C4-2B (cell line): ENCODE data around the gene GPATCH1.

Experiments
- H3K27ac ChIP-seq: fragments of 450-650 bp; 2 replicates; pipeline ENCODE4 v1.5.1; 2017
- ZFX ChIP-seq: fragments of 450-650 bp; IDR thresholded peaks from 2 replicates; pipeline ENCODE4 v1.6.1; 2017
- TF ChIP-seq, protein P1 (sequence below): fragments of 450-650 bp; conservative IDR thresholded peaks from 2 replicates; pipeline ENCODE4 v1.5.1; 2017; ENCODE audit warnings: mild to moderate bottlenecking

The GPATCH1 gene

DNA sequence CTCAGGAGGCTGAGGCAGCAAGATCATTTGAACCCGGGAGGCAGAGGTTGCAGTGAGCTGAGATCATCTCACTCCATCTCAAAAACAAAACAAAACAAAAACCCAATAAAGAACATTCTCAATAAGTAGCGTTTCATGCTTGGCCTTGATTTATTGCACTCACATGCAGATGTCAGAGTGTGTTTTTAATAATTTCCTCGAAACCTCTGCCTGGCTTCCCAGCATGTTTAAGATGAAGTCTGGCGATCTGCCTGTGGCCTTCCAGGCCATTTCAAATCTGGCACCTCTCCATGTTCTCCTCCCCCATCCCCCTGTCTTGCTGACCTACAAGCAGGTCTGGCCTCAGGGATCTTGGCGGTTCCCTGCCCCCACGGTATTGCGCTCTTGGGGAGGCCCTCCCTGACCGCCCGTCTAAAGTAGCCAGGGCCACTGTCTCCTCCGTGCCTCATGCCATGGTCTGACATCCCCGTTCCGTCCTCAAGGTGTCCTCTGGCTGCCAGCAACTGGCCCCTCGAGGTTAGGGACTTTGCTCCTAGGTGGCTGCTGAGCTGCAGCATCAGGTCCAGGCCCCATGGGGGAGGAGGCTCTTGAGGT lies 52.6 kb downstream of the GPATCH1 start:
- no peak overlapping the region for H3K27ac ChIP-seq
- no peak for TF ChIP-seq ZFX
- TF ChIP-seq, protein P1, sequence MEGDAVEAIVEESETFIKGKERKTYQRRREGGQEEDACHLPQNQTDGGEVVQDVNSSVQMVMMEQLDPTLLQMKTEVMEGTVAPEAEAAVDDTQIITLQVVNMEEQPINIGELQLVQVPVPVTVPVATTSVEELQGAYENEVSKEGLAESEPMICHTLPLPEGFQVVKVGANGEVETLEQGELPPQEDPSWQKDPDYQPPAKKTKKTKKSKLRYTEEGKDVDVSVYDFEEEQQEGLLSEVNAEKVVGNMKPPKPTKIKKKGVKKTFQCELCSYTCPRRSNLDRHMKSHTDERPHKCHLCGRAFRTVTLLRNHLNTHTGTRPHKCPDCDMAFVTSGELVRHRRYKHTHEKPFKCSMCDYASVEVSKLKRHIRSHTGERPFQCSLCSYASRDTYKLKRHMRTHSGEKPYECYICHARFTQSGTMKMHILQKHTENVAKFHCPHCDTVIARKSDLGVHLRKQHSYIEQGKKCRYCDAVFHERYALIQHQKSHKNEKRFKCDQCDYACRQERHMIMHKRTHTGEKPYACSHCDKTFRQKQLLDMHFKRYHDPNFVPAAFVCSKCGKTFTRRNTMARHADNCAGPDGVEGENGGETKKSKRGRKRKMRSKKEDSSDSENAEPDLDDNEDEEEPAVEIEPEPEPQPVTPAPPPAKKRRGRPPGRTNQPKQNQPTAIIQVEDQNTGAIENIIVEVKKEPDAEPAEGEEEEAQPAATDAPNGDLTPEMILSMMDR = no peak

DNA sequence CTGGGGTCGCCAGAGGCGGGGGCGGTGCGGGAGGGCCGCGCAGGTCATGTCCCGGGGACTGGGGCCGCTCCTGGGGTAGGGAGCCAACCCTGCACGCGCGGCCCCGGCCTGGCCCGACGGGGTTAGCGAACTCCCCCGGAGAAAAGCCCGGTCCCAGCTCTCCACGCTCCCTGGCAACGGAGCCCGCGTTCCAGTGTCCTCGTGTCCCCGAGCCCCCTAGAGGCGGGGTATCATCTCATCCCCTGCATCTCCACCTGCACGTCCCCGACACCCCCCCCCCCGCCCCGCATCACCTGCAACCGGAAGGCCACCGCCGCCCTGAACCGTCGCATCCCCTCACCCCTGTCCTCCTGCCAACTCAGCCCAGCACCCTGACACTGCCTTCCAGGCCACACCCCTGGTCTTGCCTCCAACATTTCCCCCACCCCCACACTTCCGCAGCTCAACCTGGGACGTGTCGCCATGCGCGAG lies 53.6 kb downstream of the GPATCH1 start:
- TF ChIP-seq ZFX = no peak
- TF ChIP-seq, protein P1 = no peak

DNA sequence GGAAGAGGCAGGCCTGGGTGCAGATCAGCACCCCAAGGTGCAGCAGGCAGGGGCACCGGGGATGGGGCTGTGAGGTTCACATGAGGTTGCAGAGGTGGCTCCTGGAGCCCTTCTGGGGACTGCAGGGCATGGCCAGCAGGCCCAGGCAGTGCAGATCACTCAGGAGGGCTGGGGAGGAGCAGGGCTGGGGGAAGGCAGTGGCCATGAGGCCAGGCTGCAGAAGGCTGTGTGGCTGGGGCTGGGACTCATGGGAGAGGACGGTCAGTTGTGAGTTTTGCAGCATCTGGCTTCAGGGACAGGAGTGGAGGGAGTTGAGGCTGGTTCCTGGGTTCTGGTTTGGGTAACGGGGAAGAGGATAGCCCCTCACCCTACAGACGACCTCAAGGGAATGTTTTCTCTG lies 58.2 kb downstream of the GPATCH1 start:
- TF ChIP-seq ZFX = no peak
- TF ChIP-seq, protein P1 = no peak

More for the DNA sequence above, 53.6 kb downstream of the GPATCH1 start:
- no peak overlapping the region for H3K27ac ChIP-seq

DNA sequence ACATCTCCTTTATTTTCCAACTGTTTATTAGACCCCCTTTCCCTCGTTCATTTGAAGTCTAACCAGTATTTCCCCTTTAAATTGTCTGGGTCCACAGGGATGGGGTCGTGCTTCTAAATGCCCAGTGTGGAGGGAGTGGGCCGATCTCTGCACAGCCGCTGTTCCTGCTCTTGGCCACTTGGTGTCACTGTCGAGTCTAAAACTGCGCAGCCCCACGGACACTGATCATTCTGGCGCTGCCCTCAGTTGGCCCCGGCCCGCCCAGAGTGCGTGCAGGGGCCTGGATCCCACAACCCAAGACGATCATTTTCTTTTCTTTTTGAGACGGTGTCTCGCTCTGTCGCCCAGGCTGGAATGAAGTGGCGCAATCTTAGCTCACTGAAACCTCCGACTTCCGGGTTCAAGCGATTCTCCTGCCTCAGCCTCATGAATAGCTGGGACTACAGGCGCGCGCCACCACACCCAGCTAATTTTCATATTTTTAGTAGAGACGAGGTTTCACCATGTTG lies 63.0 kb downstream of the GPATCH1 start:
- no peak for TF ChIP-seq ZFX
- TF ChIP-seq, protein P1 = peak; percentile 97
- H3K27ac ChIP-seq = no peak overlapping the region

More for the DNA sequence above, 58.2 kb downstream of the GPATCH1 start:
- H3K27ac ChIP-seq = no peak overlapping the region

DNA sequence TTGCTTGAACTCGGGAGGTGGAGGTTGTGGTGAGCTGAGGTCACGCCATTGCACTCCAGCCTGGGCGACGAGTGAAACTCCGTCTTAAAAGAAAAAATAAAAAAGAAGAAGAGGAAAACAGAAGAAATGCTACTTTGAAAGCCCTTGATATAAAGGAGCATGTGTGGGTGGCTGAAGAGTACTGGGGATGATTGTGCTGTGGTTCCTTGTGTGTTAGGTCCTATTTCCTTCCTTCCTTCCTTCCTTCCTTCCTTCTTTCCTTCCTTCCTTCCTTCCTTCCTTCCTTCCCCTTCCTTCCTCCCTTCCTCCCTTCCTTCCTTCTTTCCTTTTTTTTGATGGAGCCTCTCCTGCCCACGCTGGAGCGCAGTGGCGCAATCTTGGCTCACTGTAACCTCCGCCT lies 65.2 kb downstream of the GPATCH1 start:
- no peak overlapping the region for H3K27ac ChIP-seq
- TF ChIP-seq ZFX = no peak
- TF ChIP-seq, protein P1 = no peak

DNA sequence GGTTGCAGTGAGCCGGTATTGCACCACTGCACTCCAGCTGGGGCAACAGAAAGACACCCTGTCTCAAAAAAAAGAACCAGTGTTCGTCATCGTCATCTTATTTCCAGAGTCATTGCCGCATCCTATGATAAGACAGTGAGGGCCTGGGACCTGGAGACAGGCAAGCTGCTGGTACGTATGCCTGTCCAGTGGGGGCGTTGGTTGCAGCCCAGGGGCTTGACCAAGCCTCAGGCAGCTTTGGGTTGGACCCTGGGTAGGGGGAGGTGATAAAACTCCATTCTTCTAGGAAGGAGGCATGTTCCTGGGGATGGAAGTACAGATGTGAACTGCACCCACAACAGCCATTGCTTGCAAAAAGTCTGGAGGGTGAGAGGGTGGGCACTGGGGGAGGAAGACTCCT lies 66.6 kb downstream of the GPATCH1 start:
- TF ChIP-seq, protein P1 = no peak
- no peak for TF ChIP-seq ZFX

DNA sequence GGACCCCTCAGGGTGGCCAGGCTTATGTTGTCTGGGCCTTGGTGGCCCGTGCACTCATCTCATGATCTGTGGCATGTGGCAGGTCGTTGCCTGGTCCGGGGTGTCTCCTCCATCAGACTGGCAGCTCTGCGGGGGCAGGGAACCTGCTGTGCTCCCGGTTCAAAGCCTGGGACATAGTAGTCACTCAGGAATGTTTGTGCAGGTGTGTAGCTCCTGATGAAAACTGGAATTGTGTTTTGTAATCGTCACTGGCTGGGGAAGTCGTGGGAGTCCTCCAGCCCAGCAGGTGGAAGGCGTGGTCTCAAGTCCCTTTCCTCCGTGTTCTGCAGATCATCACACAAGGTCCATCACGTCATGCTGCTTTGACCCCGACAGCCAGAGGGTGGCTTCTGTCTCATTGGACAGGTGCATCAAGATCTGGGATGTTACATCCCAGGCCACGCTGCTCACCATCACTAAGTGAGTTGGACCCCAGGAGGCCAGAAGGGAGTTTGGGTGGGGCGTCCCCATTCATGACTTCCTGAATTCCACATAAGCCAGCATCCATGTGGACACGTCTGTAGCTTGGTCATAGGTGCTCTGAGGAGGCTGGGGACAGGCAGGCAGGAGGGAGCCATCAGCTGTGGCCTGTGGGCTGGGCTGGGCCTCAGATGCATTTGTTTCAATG lies 70.0 kb downstream of the GPATCH1 start:
- no peak overlapping the region for H3K27ac ChIP-seq
- TF ChIP-seq ZFX = no peak
- TF ChIP-seq, protein P1 = no peak

More for the DNA sequence above, 66.6 kb downstream of the GPATCH1 start:
- no peak overlapping the region for H3K27ac ChIP-seq
